ENCODE data around the gene SLC2A14.
"Not testable (repeated sequence)": the region's sequence is repeated elsewhere in the genome, so short reads cannot be mapped to it uniquely, and the experiment has no call there.

SLC2A14 gene

GRCh38 chr12:7833831-7834230 lies 38.9 kb downstream of the SLC2A14 start:
- no peak for DNase-seq (ENCODE audit: low read depth)

DNA sequence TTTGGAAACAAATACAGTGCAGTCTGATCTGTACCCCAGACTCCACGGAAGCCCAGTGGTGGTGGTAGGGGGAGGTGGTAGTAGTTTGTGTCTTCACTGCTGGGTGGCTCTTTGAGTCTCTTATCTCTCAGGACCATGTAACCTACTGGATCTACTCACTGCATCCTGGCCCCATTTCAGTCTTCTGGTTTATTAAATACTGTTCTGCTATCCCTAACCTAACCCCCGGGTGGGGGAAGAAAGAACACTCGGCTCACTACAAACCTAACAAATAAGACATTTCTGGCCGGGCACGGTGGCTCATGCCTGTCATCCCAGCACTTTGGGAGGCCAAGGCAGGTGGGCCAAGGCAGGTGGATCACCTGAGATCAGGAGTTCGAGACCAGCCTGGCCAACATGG lies 39.5 kb downstream of the SLC2A14 start:
- not testable (repeated sequence) for DNase-seq (ENCODE audit: low read depth)

DNA sequence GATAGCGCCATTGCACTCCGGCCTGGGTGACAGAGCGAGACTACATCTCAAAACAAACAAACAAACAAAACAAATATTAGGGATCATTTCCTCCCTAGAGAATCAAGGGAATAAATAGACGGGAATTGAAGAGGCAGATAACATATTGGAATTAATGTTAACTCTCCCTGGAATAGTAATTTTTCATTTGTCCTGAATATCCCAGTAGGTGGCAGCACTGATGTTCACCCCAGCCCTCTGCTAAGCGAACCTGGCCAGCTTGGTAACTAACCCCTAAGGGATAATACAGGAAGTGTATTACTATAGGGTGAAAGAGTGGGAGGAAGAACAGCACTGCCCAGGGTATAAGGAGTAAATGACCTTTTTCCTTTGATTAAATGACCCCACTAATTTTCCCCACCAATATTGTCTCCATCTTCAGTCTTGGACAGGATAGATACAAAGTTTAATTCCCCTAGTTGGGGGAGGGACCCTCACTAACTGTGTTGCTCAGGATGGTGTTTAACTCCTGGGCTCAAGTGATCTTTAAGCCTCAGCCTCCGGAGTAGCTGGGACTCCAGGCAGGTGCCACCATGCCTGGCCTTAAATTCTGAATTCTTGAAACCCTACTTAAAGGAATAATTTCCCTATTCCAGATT lies 40.5 kb downstream of the SLC2A14 start:
- peak; percentile 69 for DNase-seq (ENCODE audit: low read depth)

DNA sequence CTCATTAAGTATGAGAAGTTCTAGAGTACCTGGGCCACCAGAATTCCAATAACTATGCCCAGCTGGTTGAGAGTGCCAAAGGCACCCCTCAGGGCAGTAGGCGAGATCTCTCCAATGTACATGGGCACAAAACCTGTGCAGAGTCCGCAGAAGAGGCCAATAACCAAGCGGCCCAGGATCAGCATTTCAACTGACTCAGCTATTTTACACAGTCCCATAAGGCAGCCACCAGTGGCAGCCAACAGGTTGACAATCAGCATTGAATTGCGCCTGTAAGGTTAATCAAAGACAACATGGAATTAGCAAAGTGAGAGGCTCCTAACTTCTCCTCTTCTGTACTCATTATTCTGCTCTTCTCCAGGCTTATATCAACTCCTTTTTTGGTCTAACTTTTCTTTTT lies 43.0 kb downstream of the SLC2A14 start:
- DNase-seq (ENCODE audit: low read depth), result not testable (repeated sequence)

- not testable (repeated sequence) for DNase-seq (ENCODE audit: low read depth)
These were observed 47.0 kb downstream of the SLC2A14 start for GRCh38 chr12:7825754-7826153.

DNA sequence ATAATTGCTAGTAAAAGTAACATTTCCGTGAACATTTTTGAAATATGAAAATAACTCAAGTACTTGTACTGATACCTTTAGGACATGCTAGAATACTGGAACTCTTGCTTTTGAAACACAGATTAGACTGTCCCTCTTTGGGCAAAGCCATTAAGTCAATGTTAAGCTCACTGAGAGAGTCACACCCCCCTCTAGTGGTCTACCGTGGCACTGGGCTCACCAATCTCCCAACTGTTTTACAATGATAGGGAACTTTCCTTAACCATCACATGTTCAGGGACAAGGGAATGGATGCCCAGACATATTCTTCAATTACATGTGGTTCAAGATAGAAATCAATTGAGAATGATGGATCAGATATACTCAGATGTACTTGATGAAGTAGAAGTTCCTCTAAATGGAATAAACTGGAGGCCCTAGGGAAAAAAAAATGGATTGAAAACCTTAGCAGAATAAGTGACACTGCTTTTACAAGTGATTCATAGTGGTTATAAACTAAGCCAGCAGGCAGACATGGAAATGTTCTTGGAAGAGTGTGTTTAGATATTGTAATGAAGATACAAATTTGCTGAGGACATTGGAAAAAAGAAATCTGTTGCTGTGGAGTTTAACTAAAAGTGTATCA lies 65.7 kb downstream of the SLC2A14 start:
- DNase-seq (ENCODE audit: low read depth), result peak; percentile 62

DNA sequence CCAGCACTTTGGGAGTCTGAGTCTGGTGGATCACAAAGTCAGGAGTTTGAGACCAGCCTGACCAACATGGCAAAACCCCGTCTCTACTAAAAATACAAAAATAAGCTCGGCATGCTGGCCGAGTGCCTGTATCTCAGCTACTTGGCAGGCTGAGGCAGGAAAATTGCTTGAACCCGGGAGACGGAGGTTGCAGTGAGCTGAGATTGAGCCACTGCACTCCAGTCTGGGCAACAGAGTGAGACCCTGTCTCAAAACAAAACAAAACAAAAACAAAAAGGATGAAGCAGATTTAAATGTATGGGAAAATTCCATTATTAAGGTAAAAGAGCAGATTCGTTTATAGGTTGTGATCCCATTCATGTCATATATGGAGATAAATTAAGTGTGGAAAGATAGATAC lies 66.4 kb downstream of the SLC2A14 start:
- DNase-seq (ENCODE audit: low read depth), result not testable (repeated sequence)

DNA sequence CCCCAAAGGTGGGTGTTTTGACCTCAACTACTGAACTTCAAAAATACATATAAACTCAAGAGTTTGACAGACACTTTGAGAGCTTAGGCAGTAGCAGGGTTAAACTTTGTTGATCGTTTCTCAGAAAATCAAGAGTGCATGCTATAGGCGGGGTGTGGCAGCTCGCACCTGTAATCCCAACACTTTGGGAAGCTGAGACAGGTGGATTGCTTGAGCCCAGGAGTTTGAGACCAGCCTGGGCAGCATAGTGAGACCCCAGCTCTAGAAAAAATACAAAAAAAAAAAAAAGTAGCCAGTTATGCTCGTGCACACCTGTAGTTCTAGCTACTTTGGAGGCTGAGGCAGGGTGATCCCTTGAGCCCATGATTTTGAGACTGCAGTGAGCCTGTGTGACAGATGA lies 71.3 kb downstream of the SLC2A14 start:
- DNase-seq (ENCODE audit: low read depth), result no peak

DNA sequence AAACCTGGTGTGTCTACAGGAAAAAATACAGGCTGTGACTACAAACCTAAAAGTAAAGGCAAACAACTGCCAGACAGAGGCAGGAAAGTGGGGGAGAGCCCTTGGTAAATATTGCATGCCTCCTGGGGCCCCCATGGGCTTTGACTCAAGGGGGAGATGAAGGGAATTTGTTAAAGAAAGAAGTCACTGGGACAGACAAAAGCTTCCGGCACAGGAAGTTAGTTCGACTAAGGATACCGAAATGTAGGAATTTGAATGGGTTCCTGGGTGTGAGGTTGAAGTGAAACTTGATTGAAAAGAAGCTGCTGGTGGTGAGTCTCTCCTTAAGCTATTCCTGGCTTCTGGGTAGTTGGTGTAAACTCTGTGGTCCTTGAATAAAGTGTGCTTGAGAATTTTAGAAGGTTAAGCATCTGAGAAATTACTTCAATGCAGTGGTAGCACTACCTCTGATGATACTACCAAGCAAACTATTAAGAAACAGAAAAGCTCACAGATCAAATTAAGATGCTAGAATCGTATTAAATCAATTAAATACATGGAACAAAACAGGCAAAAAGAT lies 73.9 kb downstream of the SLC2A14 start:
- not testable (repeated sequence) for DNase-seq (ENCODE audit: low read depth)

DNA sequence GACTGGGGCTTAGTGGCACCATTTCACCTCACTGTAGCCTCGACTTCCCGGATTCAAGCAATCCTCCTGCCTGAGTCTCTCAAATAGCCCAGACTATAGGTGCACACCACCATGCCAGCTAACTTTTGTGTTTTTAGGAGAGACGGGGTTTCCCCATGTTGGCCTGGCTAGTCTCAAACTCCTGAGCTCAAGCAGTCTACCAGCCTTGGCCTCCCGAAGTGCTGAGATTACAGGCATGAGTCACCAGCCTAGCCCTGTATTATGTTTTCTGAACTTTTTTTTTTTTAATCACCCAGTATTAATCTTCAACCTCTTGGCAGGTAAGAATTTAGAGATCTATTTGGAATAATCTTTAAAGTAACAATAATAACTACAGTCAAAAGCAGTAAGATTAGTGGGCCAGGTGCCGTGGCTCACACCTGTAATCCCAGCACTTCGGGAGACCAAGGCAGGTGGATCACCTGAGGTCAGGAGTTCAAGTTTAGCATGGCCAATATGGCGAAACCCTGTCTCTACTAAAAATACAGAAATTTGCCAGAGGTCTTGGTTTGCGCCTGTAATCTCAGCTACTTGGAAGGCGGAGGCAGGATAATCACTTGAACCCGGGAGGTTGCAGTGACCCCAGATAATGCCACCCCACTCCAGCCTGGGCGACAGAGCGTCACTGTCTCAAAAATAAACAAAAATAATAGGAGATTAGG lies 74.9 kb downstream of the SLC2A14 start:
- DNase-seq (ENCODE audit: low read depth), result no peak

GRCh38 chr12:7797269-7797668 lies 75.4 kb downstream of the SLC2A14 start:
- not testable (repeated sequence) for DNase-seq (ENCODE audit: low read depth)

DNA sequence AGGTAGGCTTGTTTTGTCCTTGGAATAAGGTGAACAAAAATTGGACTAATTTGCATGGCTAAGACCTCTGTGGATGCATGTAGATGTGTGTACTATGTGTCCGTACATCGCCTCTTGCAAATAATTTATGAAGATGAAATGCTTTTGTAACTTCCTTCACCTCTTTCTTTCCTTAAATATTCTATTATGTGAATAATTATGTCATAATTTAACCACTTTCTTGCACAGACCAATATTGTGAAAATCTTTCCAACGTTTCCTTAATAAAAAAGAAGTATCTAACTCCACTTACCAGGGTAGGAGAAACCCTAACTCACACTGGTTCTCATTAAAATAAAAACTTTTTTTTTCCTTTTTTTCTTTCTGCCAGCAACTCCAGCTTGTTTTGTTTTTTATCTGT lies 79.5 kb downstream of the SLC2A14 start:
- no peak for DNase-seq (ENCODE audit: low read depth)

- not testable (repeated sequence) for DNase-seq (ENCODE audit: low read depth)
These were observed 83.7 kb downstream of the SLC2A14 start, which contains the start of gene NANOG for GRCh38 chr12:7788884-7789528. Gene NANOG (plus strand): TSS chr12:7789402. CDS start chr12:7789615, 213 bp downstream.

DNA sequence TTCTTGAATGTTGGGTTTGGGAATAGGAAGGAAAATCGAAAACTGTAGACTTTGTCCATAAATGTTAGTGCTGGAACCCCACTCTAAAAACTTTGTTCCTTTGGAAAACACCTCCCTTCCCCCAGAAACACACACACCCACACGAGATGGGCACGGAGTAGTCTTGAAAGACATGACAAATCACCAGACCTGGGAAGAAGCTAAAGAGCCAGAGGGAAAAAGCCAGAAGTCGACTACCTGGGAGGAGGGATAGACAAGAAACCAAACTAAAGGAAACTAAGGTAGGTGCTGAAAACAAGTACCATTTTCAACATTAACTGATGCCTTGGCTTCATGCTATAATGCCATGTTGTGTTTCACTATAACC lies 84.4 kb downstream of the SLC2A14 start:
- DNase-seq (ENCODE audit: low read depth), result no peak

DNA sequence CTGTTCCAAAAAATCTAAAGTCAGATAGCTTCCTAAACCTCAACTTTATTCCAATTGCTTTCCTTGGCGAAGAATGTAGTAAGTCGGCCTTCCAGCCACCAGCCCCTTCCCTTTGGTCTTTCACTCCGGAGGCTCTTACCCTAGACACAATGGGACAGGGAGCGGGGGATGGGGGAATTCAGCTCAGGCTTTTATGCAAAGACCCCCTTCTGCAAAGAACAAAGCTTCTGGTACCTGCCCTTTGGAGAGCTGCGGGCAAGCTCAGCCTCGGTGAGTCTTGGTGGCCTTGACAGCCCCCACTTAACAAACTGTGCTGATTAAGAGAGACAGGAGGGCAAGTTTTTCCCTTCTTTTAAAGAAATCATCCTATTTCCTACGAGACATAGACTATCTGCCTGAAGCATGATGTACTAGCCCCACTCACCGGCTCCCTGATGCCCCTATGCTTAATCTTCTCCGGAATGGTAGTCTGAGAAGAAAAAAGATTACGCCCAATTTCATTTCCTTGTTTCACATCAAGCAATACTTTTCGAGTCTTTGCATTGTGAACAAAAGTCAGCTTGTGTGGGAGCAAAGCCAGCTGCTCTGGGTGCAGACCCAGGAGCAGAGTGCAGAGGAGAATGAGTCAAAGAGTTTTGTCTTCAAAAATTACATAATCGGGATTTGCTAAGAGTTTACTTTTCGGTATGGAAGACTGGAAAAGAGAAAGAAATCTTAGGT lies 85.0 kb downstream of the SLC2A14 start:
- no peak for DNase-seq (ENCODE audit: low read depth)

GRCh38 chr12:7784701-7785100 lies 88.0 kb downstream of the SLC2A14 start:
- no peak for DNase-seq (ENCODE audit: low read depth)

DNA sequence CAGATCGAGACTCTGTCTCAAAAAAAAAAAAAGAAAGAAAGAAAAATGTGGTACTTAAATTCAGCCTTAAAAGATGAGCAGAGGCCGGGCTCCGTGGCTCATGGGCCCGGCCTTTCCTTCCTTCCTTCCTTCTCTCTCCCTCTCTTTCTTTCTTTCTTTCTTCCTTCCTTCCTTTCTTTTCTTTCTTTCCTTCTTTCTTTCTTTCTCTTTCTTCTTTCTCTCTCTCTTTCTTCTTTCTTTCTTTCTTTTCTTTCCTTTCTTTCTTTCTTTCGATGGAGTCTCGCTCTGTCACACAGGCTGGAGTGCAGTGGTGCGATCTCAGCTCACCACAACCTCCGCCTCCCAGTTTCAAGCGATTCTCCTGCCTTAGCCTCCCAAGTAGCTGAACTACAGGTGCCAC lies 89.3 kb downstream of the SLC2A14 start:
- not testable (repeated sequence) for DNase-seq (ENCODE audit: low read depth)

GRCh38 chr12:7782055-7782454 lies 90.7 kb downstream of the SLC2A14 start:
- no peak for DNase-seq (ENCODE audit: low read depth)

- no peak for DNase-seq (ENCODE audit: low read depth)
These were observed 91.4 kb downstream of the SLC2A14 start for GRCh38 chr12:7781274-7781673.

DNA sequence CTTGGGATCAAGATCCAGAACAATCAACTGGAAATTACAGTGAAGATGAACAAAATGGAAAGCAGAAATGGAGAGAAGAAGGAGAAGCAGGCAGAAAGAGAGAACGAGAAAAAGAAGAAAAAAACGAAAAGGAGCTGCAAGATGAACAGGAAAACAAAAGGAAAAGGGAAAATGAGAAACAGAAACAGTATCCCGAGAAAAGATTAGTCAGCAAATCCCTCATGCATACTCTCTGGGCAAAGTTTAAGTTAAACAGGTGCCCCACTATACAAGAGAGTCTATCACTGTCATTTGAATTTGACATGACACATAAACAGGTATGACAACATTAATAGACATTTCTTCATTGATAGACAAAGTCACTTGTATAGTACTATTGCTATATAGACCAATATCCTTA lies 102.7 kb downstream of the SLC2A14 start:
- DNase-seq (ENCODE audit: low read depth), result no peak

All from EH (cell line).